ENCODE results near the gene GLRX3.

Gene GLRX3

GRCh38 chr10:130192276-130192848, 56.2 kb downstream of the GLRX3 start:
- TF ChIP-seq EZH2 (IDR thresholded peaks at IDR 0.05; ENCODE audit: borderline replicate concordance, low read depth, low read length, severe bottlenecking) (no peak), CTCF (IDR thresholded peaks at IDR 0.05; ENCODE audit: borderline replicate concordance, extremely low read depth, low read length, poor library complexity, severe bottlenecking) (no peak)
- Histone ChIP-seq H3K9ac (ENCODE audit: low read depth, low read length) (no peak overlapping the region), H3K79me2 (ENCODE audit: insufficient read depth, low read length) (no peaks in the 10 kb centered on the region), H4K20me1 (ENCODE audit: insufficient read depth, low read length) (peaks cover 38% of the 10 kb centered on the region), H3K9me3 (ENCODE audit: insufficient read depth, low read length, severe bottlenecking) (no peaks in the 10 kb centered on the region), H3K4me1 (ENCODE audit: insufficient read depth, low read length) (no peaks in the 10 kb centered on the region), H3K4me3 (ENCODE audit: low read depth in 1 of 2, low read length in 2 of 2) (no peak overlapping the region), H3K36me3 (ENCODE audit: insufficient read depth, low read length) (peaks cover 14% of the 10 kb centered on the region), H3K27me3 (ENCODE audit: insufficient read depth, low read length, poor library complexity) (no peaks in the 10 kb centered on the region), H3K27ac (ENCODE audit: low read length) (no peak overlapping the region), H2AFZ (ENCODE audit: low read depth, low read length) (no peak overlapping the region), H3K4me2 (ENCODE audit: insufficient read depth, low read length) (no peak overlapping the region)
- DNase-seq (no peak), ATAC-seq (ENCODE audit: insufficient read depth, low read depth) (no peak)

- Histone ChIP-seq H3K9ac (ENCODE audit: low read depth, low read length) (no peak overlapping the region), H3K27me3 (ENCODE audit: insufficient read depth, low read length, poor library complexity) (no peaks in the 10 kb centered on the region), H4K20me1 (ENCODE audit: insufficient read depth, low read length) (peaks cover 33% of the 10 kb centered on the region), H3K4me3 (ENCODE audit: low read depth in 1 of 2, low read length in 2 of 2) (no peak overlapping the region), H3K4me2 (ENCODE audit: insufficient read depth, low read length) (no peak overlapping the region), H3K36me3 (ENCODE audit: insufficient read depth, low read length) (peaks cover 10% of the 10 kb centered on the region), H2AFZ (ENCODE audit: low read depth, low read length) (no peak overlapping the region), H3K9me3 (ENCODE audit: insufficient read depth, low read length, severe bottlenecking) (no peaks in the 10 kb centered on the region), H3K27ac (ENCODE audit: low read length) (no peak overlapping the region), H3K79me2 (ENCODE audit: insufficient read depth, low read length) (no peaks in the 10 kb centered on the region), H3K4me1 (ENCODE audit: insufficient read depth, low read length) (no peaks in the 10 kb centered on the region)
- TF ChIP-seq CTCF (IDR thresholded peaks at IDR 0.05; ENCODE audit: borderline replicate concordance, extremely low read depth, low read length, poor library complexity, severe bottlenecking), result no peak
- TF ChIP-seq EZH2 (IDR thresholded peaks at IDR 0.05; ENCODE audit: borderline replicate concordance, low read depth, low read length, severe bottlenecking), result no peak
- no peak for DNase-seq
- no peak for ATAC-seq (ENCODE audit: insufficient read depth, low read depth)
These were observed 56.8 kb downstream of the GLRX3 start for GRCh38 chr10:130193033-130193432.

GRCh38 chr10:130193493-130194193, 57.5 kb downstream of the GLRX3 start:
- H3K27me3 ChIP-seq (ENCODE audit: insufficient read depth, low read length, poor library complexity), result no peaks in the 10 kb centered on the region
- H2AFZ ChIP-seq (ENCODE audit: low read depth, low read length), result no peak overlapping the region
- H4K20me1 ChIP-seq (ENCODE audit: insufficient read depth, low read length), result peaks cover 33% of the 10 kb centered on the region
- TF ChIP-seq EZH2 (IDR thresholded peaks at IDR 0.05; ENCODE audit: borderline replicate concordance, low read depth, low read length, severe bottlenecking), result no peak
- no peak for TF ChIP-seq CTCF (IDR thresholded peaks at IDR 0.05; ENCODE audit: borderline replicate concordance, extremely low read depth, low read length, poor library complexity, severe bottlenecking)
- no peak overlapping the region for H3K4me2 ChIP-seq (ENCODE audit: insufficient read depth, low read length)
- H3K4me3 ChIP-seq (ENCODE audit: low read depth in 1 of 2, low read length in 2 of 2), result no peak overlapping the region
- DNase-seq, result no peak
- no peaks in the 10 kb centered on the region for H3K9me3 ChIP-seq (ENCODE audit: insufficient read depth, low read length, severe bottlenecking)
- ATAC-seq (ENCODE audit: insufficient read depth, low read depth), result no peak
- H3K4me1 ChIP-seq (ENCODE audit: insufficient read depth, low read length), result no peaks in the 10 kb centered on the region
- no peaks in the 10 kb centered on the region for H3K79me2 ChIP-seq (ENCODE audit: insufficient read depth, low read length)
- no peak overlapping the region for H3K27ac ChIP-seq (ENCODE audit: low read length)
- no peak overlapping the region for H3K9ac ChIP-seq (ENCODE audit: low read depth, low read length)
- peaks cover 10% of the 10 kb centered on the region for H3K36me3 ChIP-seq (ENCODE audit: insufficient read depth, low read length)
